KMS-11 (cell line): Measurements from ENCODE around the gene ELAPOR1.

Source experiments
- H2AFZ ChIP-seq: fragments of 200-600 bp; sonication (generic); 2 replicates; pipeline ENCODE4 v1.6.1; 2016; ENCODE audit warnings: antibody characterized with exemption, mixed run types, low read depth
- H3K27ac ChIP-seq: fragments of 200-600 bp; sonication (generic); 2 replicates; pipeline ENCODE4 v1.6.1; 2016; ENCODE audit warnings: mild to moderate bottlenecking, mixed run types
- H3K27me3 ChIP-seq: fragments of 200-600 bp; sonication (generic); 2 replicates; pipeline ENCODE4 v1.6.1; 2017; ENCODE audit warnings: mild to moderate bottlenecking, low read depth, mixed run types, moderate library complexity; ENCODE audit not compliant: insufficient read depth
- H3K36me3 ChIP-seq: fragments of 200-600 bp; sonication (generic); 2 replicates; pipeline ENCODE4 v1.6.1; 2017; ENCODE audit warnings: mild to moderate bottlenecking, mixed run types; ENCODE audit not compliant: insufficient read depth
- H3K4me1 ChIP-seq: fragments of 200-600 bp; sonication (generic); 2 replicates; pipeline ENCODE4 v1.6.1; 2016; ENCODE audit warnings: mild to moderate bottlenecking, low read depth, mixed run types; ENCODE audit not compliant: poor library complexity, severe bottlenecking
- H3K4me2 ChIP-seq: fragments of 200-600 bp; sonication (generic); 2 replicates; pipeline ENCODE4 v1.7.0; 2016; ENCODE audit warnings: mild to moderate bottlenecking, mixed run types
- H3K4me3 ChIP-seq: fragments of 200-600 bp; sonication (generic); IDR thresholded peaks from 2 replicates; pipeline ENCODE4 v1.6.1; 2017; ENCODE audit warnings: low read depth, low read length, mixed read lengths; ENCODE audit not compliant: insufficient read depth
- H3K79me2 ChIP-seq: fragments of 200-600 bp; sonication (generic); 2 replicates; pipeline ENCODE4 v1.6.1; 2016; ENCODE audit warnings: low read depth, mixed run types; ENCODE audit not compliant: insufficient read depth
- H3K9ac ChIP-seq: fragments of 200-600 bp; sonication (generic); 2 replicates; pipeline ENCODE4 v1.6.1; 2016; ENCODE audit warnings: mild to moderate bottlenecking, mixed run types
- H4K20me1 ChIP-seq: fragments of 200-600 bp; sonication (generic); 2 replicates; pipeline ENCODE4 v1.6.1; 2016; ENCODE audit warnings: mild to moderate bottlenecking, mixed run types; ENCODE audit not compliant: insufficient read depth
- TF ChIP-seq, protein P1 (sequence below): fragments of 200-600 bp; sonication (generic); conservative IDR thresholded peaks from 2 replicates; pipeline ENCODE4 v1.6.1; 2017; ENCODE audit warnings: low read depth, mild to moderate bottlenecking, antibody characterized with exemption, low read length, moderate library complexity, mixed read lengths

ELAPOR1 gene

DNA sequence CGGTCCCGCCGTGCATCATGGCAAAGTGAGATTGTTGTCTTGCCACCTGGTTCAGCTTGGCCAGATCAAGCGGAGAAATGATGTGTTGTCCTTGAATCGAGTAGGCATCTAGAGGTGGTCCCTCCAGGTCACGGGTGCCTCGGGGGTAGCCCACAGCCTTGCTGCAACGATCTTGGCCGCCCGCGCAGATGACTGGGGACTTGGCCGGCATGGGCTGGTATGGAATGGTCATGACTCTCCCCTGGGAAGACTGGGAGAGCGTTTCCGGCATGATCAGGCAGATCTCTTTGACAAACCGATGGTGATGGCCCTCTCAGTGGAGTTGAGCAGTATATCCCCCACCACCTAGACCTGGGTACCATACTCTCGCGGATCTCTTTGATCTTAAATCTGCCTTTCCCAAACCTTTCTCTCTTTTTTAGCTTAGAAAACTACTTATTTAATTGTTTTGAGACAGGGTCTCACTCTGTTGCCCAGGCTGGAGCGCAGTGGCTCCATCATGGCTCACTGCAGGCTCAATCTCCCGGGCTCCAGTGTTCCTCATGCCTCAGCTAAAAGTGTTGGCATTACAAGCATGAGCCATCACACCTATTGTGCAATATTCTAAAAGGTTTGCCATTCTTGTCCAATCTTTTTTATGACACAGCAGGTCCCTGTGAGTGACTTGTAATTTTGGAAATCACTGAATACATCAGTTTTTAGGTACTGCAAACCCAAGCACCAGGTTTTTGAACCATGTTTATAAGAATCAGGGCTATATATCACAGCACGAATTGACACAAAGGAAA, 9.4 kb upstream of the ELAPOR1 start:
- Histone ChIP-seq H3K4me1 (peaks cover 10% of the 10 kb centered on the region), H3K36me3 (0 out of 2 replicates have a peak, but pooled peaks cover 4% of the 10 kb centered on the region), H3K27me3 (no peaks in the 10 kb centered on the region), H3K4me2 (no peak overlapping the region), H2AFZ (no peak overlapping the region), H3K9ac (no peak overlapping the region), H3K27ac (no peak overlapping the region), H3K79me2 (peaks cover 23% of the 10 kb centered on the region), H3K4me3 (no peak overlapping the region), H4K20me1 (no peaks in the 10 kb centered on the region)
- TF ChIP-seq, protein P1, sequence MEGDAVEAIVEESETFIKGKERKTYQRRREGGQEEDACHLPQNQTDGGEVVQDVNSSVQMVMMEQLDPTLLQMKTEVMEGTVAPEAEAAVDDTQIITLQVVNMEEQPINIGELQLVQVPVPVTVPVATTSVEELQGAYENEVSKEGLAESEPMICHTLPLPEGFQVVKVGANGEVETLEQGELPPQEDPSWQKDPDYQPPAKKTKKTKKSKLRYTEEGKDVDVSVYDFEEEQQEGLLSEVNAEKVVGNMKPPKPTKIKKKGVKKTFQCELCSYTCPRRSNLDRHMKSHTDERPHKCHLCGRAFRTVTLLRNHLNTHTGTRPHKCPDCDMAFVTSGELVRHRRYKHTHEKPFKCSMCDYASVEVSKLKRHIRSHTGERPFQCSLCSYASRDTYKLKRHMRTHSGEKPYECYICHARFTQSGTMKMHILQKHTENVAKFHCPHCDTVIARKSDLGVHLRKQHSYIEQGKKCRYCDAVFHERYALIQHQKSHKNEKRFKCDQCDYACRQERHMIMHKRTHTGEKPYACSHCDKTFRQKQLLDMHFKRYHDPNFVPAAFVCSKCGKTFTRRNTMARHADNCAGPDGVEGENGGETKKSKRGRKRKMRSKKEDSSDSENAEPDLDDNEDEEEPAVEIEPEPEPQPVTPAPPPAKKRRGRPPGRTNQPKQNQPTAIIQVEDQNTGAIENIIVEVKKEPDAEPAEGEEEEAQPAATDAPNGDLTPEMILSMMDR: no peak

DNA sequence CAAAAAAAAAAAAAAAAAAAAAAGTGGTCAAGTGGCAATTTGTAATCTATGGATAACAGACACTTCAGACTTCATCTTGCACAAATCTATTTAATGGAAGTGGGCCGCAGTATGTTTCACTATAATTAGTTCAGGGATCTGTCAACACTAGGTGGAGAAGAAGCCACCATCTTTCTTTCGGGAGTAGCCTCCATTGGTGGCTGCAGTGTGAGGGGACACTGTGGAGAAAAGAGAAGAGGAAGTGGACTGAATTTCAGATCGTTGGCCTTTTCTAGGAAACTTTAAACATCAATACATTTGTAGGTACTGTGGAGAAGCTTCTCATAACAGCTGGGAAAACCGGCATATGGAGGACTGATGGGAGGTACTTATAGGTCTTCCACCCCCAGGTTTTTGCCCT, 8.0 kb upstream of the ELAPOR1 start:
- TF ChIP-seq, protein P1: no peak

DNA sequence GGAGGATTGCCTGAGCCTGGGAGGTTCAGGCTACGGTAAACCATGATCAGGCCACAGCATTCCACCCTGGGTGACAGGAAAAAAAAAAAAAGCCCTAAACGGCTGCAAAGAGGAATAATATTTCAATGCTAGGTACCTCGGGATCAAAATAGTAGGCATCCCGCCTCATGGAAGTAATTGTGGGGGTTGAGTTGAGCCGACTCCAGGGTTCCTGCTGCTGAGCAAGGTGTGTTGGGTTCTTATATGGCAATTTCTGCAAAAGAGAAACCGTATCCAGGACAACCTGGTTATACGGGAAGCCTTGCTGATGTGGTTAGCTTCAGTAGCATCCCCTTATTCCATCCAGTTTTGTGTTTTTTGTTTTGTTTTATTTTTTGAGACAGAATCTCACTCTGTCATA, 6.1 kb upstream of the ELAPOR1 start:
- no peaks in the 10 kb centered on the region for H3K79me2 ChIP-seq
- H3K4me1 ChIP-seq: peaks cover 11% of the 10 kb centered on the region
- H3K27me3 ChIP-seq: no peaks in the 10 kb centered on the region
- no peak overlapping the region for H3K9ac ChIP-seq
- no peak overlapping the region for H3K27ac ChIP-seq
- no peak overlapping the region for H3K4me3 ChIP-seq
- no peak overlapping the region for H2AFZ ChIP-seq
- H3K36me3 ChIP-seq: 0 out of 2 replicates have a peak, but pooled peaks cover 3% of the 10 kb centered on the region
- no peaks in the 10 kb centered on the region for H4K20me1 ChIP-seq
- no peak overlapping the region for H3K4me2 ChIP-seq
- TF ChIP-seq, protein P1: no peak

More for the DNA sequence above, 8.0 kb upstream of the ELAPOR1 start:
- no peaks in the 10 kb centered on the region for H4K20me1 ChIP-seq
- no peak overlapping the region for H2AFZ ChIP-seq
- no peak overlapping the region for H3K27ac ChIP-seq
- no peak overlapping the region for H3K4me3 ChIP-seq
- H3K79me2 ChIP-seq: peaks cover 16% of the 10 kb centered on the region
- H3K4me2 ChIP-seq: no peak overlapping the region
- H3K9ac ChIP-seq: no peak overlapping the region
- H3K36me3 ChIP-seq: 0 out of 2 replicates have a peak, but pooled peaks cover 4% of the 10 kb centered on the region
- H3K4me1 ChIP-seq: peaks cover 9% of the 10 kb centered on the region
- no peaks in the 10 kb centered on the region for H3K27me3 ChIP-seq

DNA sequence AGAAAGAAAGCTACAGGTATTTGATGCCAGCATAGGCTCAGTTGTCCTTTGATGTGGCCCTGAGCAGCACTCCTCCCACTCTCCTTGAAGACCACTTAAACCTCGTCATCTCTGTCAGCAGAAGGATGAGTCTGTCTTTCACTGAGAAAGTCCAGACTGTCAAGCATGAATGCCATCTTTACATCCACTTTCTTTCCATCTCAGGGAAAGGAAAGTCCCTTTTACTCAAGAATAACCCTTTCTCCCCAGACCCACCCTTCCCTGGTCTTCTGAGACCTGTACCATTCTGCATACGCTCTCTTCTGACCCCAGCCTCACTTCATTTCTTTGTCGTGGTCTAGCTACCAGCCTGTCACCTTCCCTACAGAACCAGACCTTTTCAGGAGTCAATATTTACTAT, 4.0 kb upstream of the ELAPOR1 start:
- H3K4me1 ChIP-seq: peaks cover 20% of the 10 kb centered on the region
- no peaks in the 10 kb centered on the region for H3K36me3 ChIP-seq
- no peaks in the 10 kb centered on the region for H4K20me1 ChIP-seq
- H3K79me2 ChIP-seq: no peaks in the 10 kb centered on the region
- peaks cover 20% of the 10 kb centered on the region; the same call in 1 of the 2 replicates for H3K27me3 ChIP-seq
- H3K27ac ChIP-seq: no peak overlapping the region
- no peak overlapping the region for H3K4me2 ChIP-seq
- no peak overlapping the region for H3K4me3 ChIP-seq
- no peak overlapping the region for H3K9ac ChIP-seq
- H2AFZ ChIP-seq: no peak overlapping the region
- TF ChIP-seq, protein P1: no peak
